IMR-90 (cell line): Measurements from ENCODE around the gene AAGAB. TPM values are rescaled to one million over a fixed set of nuclear protein-coding genes. Genes with fewer than 3 reads are reported as not detected.

Experiments used
- polyA plus RNA-seq, 3 experiments: library from polyadenylated mRNA; depleted of rRNA; stranded (reverse); fragments of >200 nt; gene quantifications; 2 replicates each; pipeline ENCODE4 v1.2.3, GENCODE V29; 2012; ENCODE audit warnings: low replicate concordance in 1 of 3
- total RNA-seq: library from RNA; depleted of rRNA; stranded (reverse); fragments of >200 nt; gene quantifications from 2 replicates; pipeline ENCODE4 v1.2.3, GENCODE V29; 2012; rRNA removed

AAGAB gene
- total and polyA plus RNA-seq, 2 of the 4 experiments (the other 2 are of a cell fraction), result 26.1 to 69.7 TPM

Other genes starting within 250 kb of the AAGAB start
- gene SMAD3, start 189.1 kb downstream of the AAGAB start, total RNA-seq, result 71.0 and 71.1 TPM in 2 replicates
- 177 and 194 TPM in 2 replicates for gene SMAD3, start 189.1 kb downstream of the AAGAB start, polyA plus RNA-seq (2012; rRNA removed)
- 2.5 and 2.8 TPM in 2 replicates for gene IQCH, start 125 bp upstream of the AAGAB start, total RNA-seq
- 0.42 and 0.60 TPM in 2 replicates for gene IQCH, start 125 bp upstream of the AAGAB start, polyA plus RNA-seq (2012; rRNA removed)